Measurements from ENCODE around the gene SMARCA5. TPM values are rescaled to one million over a fixed set of nuclear protein-coding genes. Genes with fewer than 3 reads are reported as not detected.
"Not testable (repeated sequence)": the region's sequence is repeated elsewhere in the genome, so short reads cannot be mapped to it uniquely, and the experiment has no call there.

Gene SMARCA5
- total and polyA plus RNA-seq, 8 donors, result 5.7 to 26.5 (median 16.5) TPM

GRCh38 chr4:143514497-143514896 lies 995 bp downstream of the SMARCA5 start:
- DNase-seq (peak; percentile 13 to 67 (median 41)), FAIRE-seq (no peak), ATAC-seq (peak; percentile 19 to 45 (median 31))
- no peak for TF ChIP-seq CTCF (IDR thresholded peaks at IDR 0.05)
- 0% methylated on average over 18 of the region's 18 CpGs for WGBS, 2 donors
- Histone ChIP-seq H3K4me3 (peak overlapping the region; percentile 43 to 90 (median 76)), H3K36me3 (peaks cover 0 to 14% (median 0%) of the 10 kb centered on the region in 3 donors), H3K4me1 (peaks cover 11 to 30% (median 17%) of the 10 kb centered on the region in 3 donors), H3K9me3 (no peaks in the 10 kb centered on the region), H3K27me3 (no peaks in the 10 kb centered on the region), H3K27ac (peak overlapping the region; percentile 89 to 98 (median 98))
- intact Hi-C loops (cut with DNase I), result no loop called here

GRCh38 chr4:143514901-143515300 lies 1.4 kb downstream of the SMARCA5 start:
- no peak for TF ChIP-seq CTCF (IDR thresholded peaks at IDR 0.05)
- no peak for ATAC-seq
- H3K27ac ChIP-seq, result peak overlapping the region in 2 of 4 donors; percentile 97 to 98
- peak overlapping the region; percentile 43 to 90 (median 76) for H3K4me3 ChIP-seq
- peaks cover 0 to 14% (median 0%) of the 10 kb centered on the region in 3 donors for H3K36me3 ChIP-seq
- no peaks in the 10 kb centered on the region for H3K27me3 ChIP-seq
- DNase-seq, result no peak
- H3K4me1 ChIP-seq, result peaks cover 11 to 30% (median 17%) of the 10 kb centered on the region in 3 donors
- no peak for FAIRE-seq
- 12 to 14% methylated on average over 5 of the region's 5 CpGs for WGBS, 2 donors
- intact Hi-C loops (cut with DNase I), result no loop called here
- H3K9me3 ChIP-seq, result no peaks in the 10 kb centered on the region

GRCh38 chr4:143515905-143516304 lies 2.4 kb downstream of the SMARCA5 start:
- DNase-seq (no peak), FAIRE-seq (peak; percentile 84), ATAC-seq (no peak)
- Histone ChIP-seq H3K27ac (no peak overlapping the region), H3K4me1 (peaks cover 11 to 30% (median 17%) of the 10 kb centered on the region in 3 donors), H3K4me3 (peak overlapping the region in 1 of 4 donors; percentile 90), H3K27me3 (no peaks in the 10 kb centered on the region), H3K36me3 (peaks cover 0 to 14% (median 3%) of the 10 kb centered on the region in 3 donors), H3K9me3 (no peaks in the 10 kb centered on the region)
- TF ChIP-seq CTCF (IDR thresholded peaks at IDR 0.05), result no peak
- intact Hi-C loops (cut with DNase I), result no loop called here

- no peak overlapping the region for H3K4me3 ChIP-seq
- DNase-seq, result no peak
- H3K4me1 ChIP-seq, result peaks cover 11 to 30% (median 17%) of the 10 kb centered on the region in 3 donors
- TF ChIP-seq CTCF (IDR thresholded peaks at IDR 0.05), result no peak
- ATAC-seq, result no peak
- no peak for FAIRE-seq
- no peak overlapping the region for H3K27ac ChIP-seq
- no peaks in the 10 kb centered on the region for H3K27me3 ChIP-seq
- WGBS, 2 donors, result 65 to 69% methylated on average over 2 of the region's 2 CpGs
- peaks cover 0 to 27% (median 3%) of the 10 kb centered on the region in 3 donors for H3K36me3 ChIP-seq
- no peaks in the 10 kb centered on the region for H3K9me3 ChIP-seq
- intact Hi-C loops (cut with DNase I), result no loop called here
Measured at GRCh38 chr4:143517764-143518163, 4.3 kb downstream of the SMARCA5 start.

- no peaks in the 10 kb centered on the region for H3K9me3 ChIP-seq
- no peak overlapping the region for H3K27ac ChIP-seq
- WGBS, 2 donors, result 89 to 94% methylated on average over 4 of the region's 4 CpGs
- peaks cover 0 to 57% (median 19%) of the 10 kb centered on the region in 3 donors for H3K36me3 ChIP-seq
- no peak for DNase-seq
- intact Hi-C loops (cut with DNase I), result no loop called here
- no peak for FAIRE-seq
- TF ChIP-seq CTCF (IDR thresholded peaks at IDR 0.05), result no peak
- H3K4me1 ChIP-seq, result no peaks in the 10 kb centered on the region
- no peak overlapping the region for H3K4me3 ChIP-seq
- ATAC-seq, result no peak
- H3K27me3 ChIP-seq, result no peaks in the 10 kb centered on the region
Measured at GRCh38 chr4:143524211-143524610, 10.7 kb downstream of the SMARCA5 start.

GRCh38 chr4:143528046-143528445 lies 14.5 kb downstream of the SMARCA5 start:
- WGBS, 2 donors, result 91% methylated on average over 4 of the region's 4 CpGs
- H3K36me3 ChIP-seq, result peaks cover 0 to 62% (median 24%) of the 10 kb centered on the region in 3 donors
- FAIRE-seq, result not testable (repeated sequence)

More at GRCh38 chr4:143528046-143528445, 14.5 kb downstream of the SMARCA5 start:
- intact Hi-C loops (cut with DNase I); H3K9me3 ChIP-seq; ATAC-seq; H3K27me3 ChIP-seq; H3K27ac ChIP-seq; DNase-seq; H3K4me1 ChIP-seq; H3K4me3 ChIP-seq: not testable (repeated sequence)

Data from pancreas (tissue), 10 donors.